NCI-H510A (cell line): ENCODE results near the gene TRMT11.
"Not testable (repeated sequence)": the region's sequence is repeated elsewhere in the genome, so short reads cannot be mapped to it uniquely, and the experiment has no call there.

Experiments used
- DNase-seq: peaks from one replicate; lab custom pipeline; 2025; lab: John Stamatoyannopoulos, UW

The TRMT11 gene

GRCh38 chr6:125994670-125995488 is 8.5 kb downstream of the TRMT11 start:
- DNase-seq = no peak

- DNase-seq = no peak
Observed at GRCh38 chr6:125995972-125996580, 9.7 kb downstream of the TRMT11 start.

- no peak for DNase-seq
Observed at GRCh38 chr6:126002755-126003679, 16.7 kb downstream of the TRMT11 start.

- no peak for DNase-seq
Observed at GRCh38 chr6:126007800-126008199, 21.5 kb downstream of the TRMT11 start.

GRCh38 chr6:126010040-126010439 is 23.7 kb downstream of the TRMT11 start:
- no peak for DNase-seq

GRCh38 chr6:126015863-126016262 is 29.5 kb downstream of the TRMT11 start:
- DNase-seq = no peak

GRCh38 chr6:126016591-126016990 is 30.3 kb downstream of the TRMT11 start:
- no peak for DNase-seq

- DNase-seq = no peak
Observed at GRCh38 chr6:126017668-126018067, 31.3 kb downstream of the TRMT11 start.

- no peak for DNase-seq
Observed at GRCh38 chr6:126020305-126021050, 34.1 kb downstream of the TRMT11 start.

GRCh38 chr6:126023474-126023873 is 37.1 kb downstream of the TRMT11 start:
- DNase-seq = not testable (repeated sequence)

GRCh38 chr6:126026001-126026400 is 39.7 kb downstream of the TRMT11 start:
- no peak for DNase-seq

- no peak for DNase-seq
Observed at GRCh38 chr6:126027601-126028000, 41.3 kb downstream of the TRMT11 start.

GRCh38 chr6:126030045-126030444 is 43.7 kb downstream of the TRMT11 start:
- no peak for DNase-seq

- no peak for DNase-seq
Observed at GRCh38 chr6:126033696-126034095, 47.4 kb downstream of the TRMT11 start.

GRCh38 chr6:126034656-126035055 is 48.3 kb downstream of the TRMT11 start:
- DNase-seq = no peak

GRCh38 chr6:126035764-126036163 is 49.4 kb downstream of the TRMT11 start:
- no peak for DNase-seq

GRCh38 chr6:126038234-126038633 is 51.9 kb downstream of the TRMT11 start:
- DNase-seq = no peak

- no peak for DNase-seq
Observed at GRCh38 chr6:126039284-126039683, 52.9 kb downstream of the TRMT11 start.

GRCh38 chr6:126040394-126040793 is 54.1 kb downstream of the TRMT11 start:
- DNase-seq = no peak

- no peak for DNase-seq
Observed at GRCh38 chr6:126040826-126041225, 54.5 kb downstream of the TRMT11 start.

GRCh38 chr6:126041516-126041915 is 55.2 kb downstream of the TRMT11 start:
- no peak for DNase-seq

- no peak for DNase-seq
Observed at GRCh38 chr6:126042001-126042419, 55.7 kb downstream of the TRMT11 start.
